ENCODE results near the gene TYMS.

The TYMS gene

GRCh38 chr18:647304-647703, 10.1 kb upstream of the TYMS start:
- no peak for DNase-seq

GRCh38 chr18:649341-649740, 8.1 kb upstream of the TYMS start:
- DNase-seq, result peak; percentile 13

GRCh38 chr18:650428-650858, 7.0 kb upstream of the TYMS start:
- DNase-seq, result peak; percentile 4

- no peak for DNase-seq
Measured at GRCh38 chr18:652131-652530, 5.3 kb upstream of the TYMS start.

GRCh38 chr18:653512-653911, 3.9 kb upstream of the TYMS start:
- DNase-seq, result no peak

- no peak for DNase-seq
Measured at GRCh38 chr18:654601-655000, 2.9 kb upstream of the TYMS start.

GRCh38 chr18:655445-655844, 2.0 kb upstream of the TYMS start:
- DNase-seq, result no peak

- peak; percentile 85 for DNase-seq
Measured at GRCh38 chr18:658001-658946, 821 bp downstream of the TYMS start.

- DNase-seq, result no peak
Measured at GRCh38 chr18:658947-659533, 1.6 kb downstream of the TYMS start.

- no peak for DNase-seq
Measured at GRCh38 chr18:659597-659996, 2.1 kb downstream of the TYMS start.

GRCh38 chr18:662197-662596, 4.7 kb downstream of the TYMS start:
- DNase-seq, result no peak

- DNase-seq, result no peak
Measured at GRCh38 chr18:666177-666576, 8.7 kb downstream of the TYMS start.

- no peak for DNase-seq
Measured at GRCh38 chr18:666628-667027, 9.2 kb downstream of the TYMS start.

- no peak for DNase-seq
Measured at GRCh38 chr18:668260-668659, 10.8 kb downstream of the TYMS start.

- no peak for DNase-seq
Measured at GRCh38 chr18:669077-669476, 11.6 kb downstream of the TYMS start.

GRCh38 chr18:670522-670921, 13.1 kb downstream of the TYMS start:
- no peak for DNase-seq

- DNase-seq, result no peak
Measured at GRCh38 chr18:671405-671804, 14.0 kb downstream of the TYMS start.

GRCh38 chr18:673317-673716, 15.9 kb downstream of the TYMS start:
- no peak for DNase-seq

GRCh38 chr18:673769-674168, 16.3 kb downstream of the TYMS start:
- DNase-seq, result no peak

- DNase-seq, result no peak
Measured at GRCh38 chr18:675307-675706, 17.9 kb downstream of the TYMS start.

- DNase-seq, result no peak
Measured at GRCh38 chr18:676069-676468, 18.6 kb downstream of the TYMS start.

GRCh38 chr18:676736-677135, 19.3 kb downstream of the TYMS start:
- no peak for DNase-seq

- DNase-seq, result no peak
Measured at GRCh38 chr18:677145-677544, 19.7 kb downstream of the TYMS start.

GRCh38 chr18:677951-678381, 20.5 kb downstream of the TYMS start:
- DNase-seq, result no peak
